K562 (cell line): Measurements from ENCODE around the gene SGMS1. TPM values are rescaled to one million over a fixed set of nuclear protein-coding genes. Genes with fewer than 3 reads are reported as not detected.

Experiments used
- FOXP1 ChIP-seq: sonication (generic); formaldehyde crosslinking; IDR thresholded peaks from 2 replicates; pipeline ENCODE4 v1.8.0; 2022; ENCODE audit warnings: mild to moderate bottlenecking, missing genetic modification reagents
- MAFG ChIP-seq: fragments of 450-650 bp; conservative IDR thresholded peaks from 2 replicates; pipeline ENCODE4 v1.6.1; 2016; ENCODE audit warnings: missing genetic modification characterization, missing compliant biosample characterization
- NFIC ChIP-seq: fragments of 450-650 bp; IDR thresholded peaks from 2 replicates; pipeline ENCODE4 v1.6.1; 2017; ENCODE audit warnings: mild to moderate bottlenecking, inconsistent platforms
- NFYB ChIP-seq: IDR thresholded peaks from 2 replicates; pipeline ENCODE4 v1.6.1; 2011; ENCODE audit warnings: mild to moderate bottlenecking, moderate library complexity; ENCODE audit not compliant: insufficient read length; ENCODE audit errors: extremely low read depth
- SUPT5H ChIP-seq: fragments of 450-650 bp; IDR thresholded peaks from 2 replicates; pipeline ENCODE4 v1.6.1; 2016
- TEAD4 ChIP-seq, 2 experiments: sonication (generic) in 1 of 2; formaldehyde crosslinking in 1 of 2; IDR thresholded peaks; 2 replicates each; pipeline versions ENCODE4 v1.6.1 to v1.8.0; 2012 to 2022; ENCODE audit warnings: borderline replicate concordance in 1 of 2, inconsistent platforms in 1 of 2, low read length in 1 of 2, mild to moderate bottlenecking in 1 of 2, missing genetic modification reagents in 1 of 2
- ZFPM2 ChIP-seq: fragments of 250-450 bp; sonication (Bioruptor Pico); IDR thresholded peaks from 2 replicates; pipeline ENCODE4 v1.5.1; 2022; ENCODE audit warnings: mild to moderate bottlenecking
- ZNF124 ChIP-seq: sonication (generic); formaldehyde crosslinking; IDR thresholded peaks from 2 replicates; pipeline ENCODE4 v1.8.1; 2022; ENCODE audit warnings: missing genetic modification reagents
- ZNF143 ChIP-seq: sonication (generic); formaldehyde crosslinking; IDR thresholded peaks from 2 replicates; pipeline ENCODE4 v1.9.0; 2022; ENCODE audit warnings: mild to moderate bottlenecking, missing genetic modification reagents
- polyA plus RNA-seq, 8 experiments: library from polyadenylated mRNA; depleted of rRNA in 4 of 8; stranded (reverse) in 5 of 8; unstranded in 3 of 8; fragments of >200 nt; fragmentation: Nextera tagmentation in 2 of 8; fragmentation: Illumina TruSeq in 1 of 8; extraction: Ambion mirVana in 2 of 8; extraction: Trizol in 1 of 8; gene quantifications; 2 replicates each; pipeline versions ENCODE4 v1.2.1 to v1.2.3, GENCODE V29; 2011 to 2014; ENCODE audit warnings: inconsistent platforms in 1 of 8, missing spikeins in 1 of 8
- total RNA-seq, 7 experiments: library from RNA; depleted of rRNA in 6 of 7; stranded (reverse); fragments of >200 nt in 6 of 7; fragmentation: Illumina TruSeq in 2 of 7; extraction: Trizol in 2 of 7; gene quantifications; 2 replicates each; pipeline versions ENCODE4 v1.2.1 to v1.2.3, GENCODE V29; 2011 to 2021; ENCODE audit warnings: low replicate concordance in 1 of 7
- TF ChIP-seq, protein P1 (sequence below), 2 experiments: fragments of 250-450 bp in 1 of 2; fragments of 450-650 bp in 1 of 2; sonication (Bioruptor Pico) in 1 of 2; IDR thresholded peaks; 2 replicates each; pipeline versions ENCODE4 v1.6.1 to v1.8.0; 2016 to 2021; ENCODE audit warnings: mild to moderate bottlenecking in 2 of 2, moderate library complexity in 2 of 2, missing compliant biosample characterization in 1 of 2, missing genetic modification characterization in 1 of 2
- TF ChIP-seq, protein P2 (sequence below): fragments of 450-650 bp; IDR thresholded peaks from 2 replicates; pipeline ENCODE4 v1.6.1; 2016; ENCODE audit warnings: missing biosample characterization, missing genetic modification characterization
- TF ChIP-seq, protein P3 (sequence below), 2 experiments: fragments of 200-800 bp in 1 of 2; sonication (Bioruptor generic) in 1 of 2; sonication (generic) in 1 of 2; formaldehyde crosslinking in 1 of 2; IDR thresholded peaks in 1 of 2; conservative IDR thresholded peaks in 1 of 2; 2 replicates each; pipeline versions ENCODE4 v1.5.0 to v1.6.1; 2016 to 2020; ENCODE audit warnings: missing compliant biosample characterization in 1 of 2, missing genetic modification characterization in 1 of 2, missing genetic modification reagents in 1 of 2
- TF ChIP-seq, protein P4 (sequence below), 3 experiments: fragments of 200-800 bp in 1 of 3; fragments of 250-450 bp in 1 of 3; fragments of 450-650 bp in 1 of 3; sonication (Bioruptor Pico) in 1 of 3; sonication (Bioruptor generic) in 1 of 3; formaldehyde crosslinking in 1 of 3; IDR thresholded peaks; 2 replicates each; pipeline versions ENCODE4 v1.6.1 to v1.8.0; 2016 to 2022; ENCODE audit warnings: mild to moderate bottlenecking in 2 of 3, missing genetic modification characterization in 2 of 3, missing compliant biosample characterization in 1 of 3, moderate library complexity in 1 of 3
- TF ChIP-seq, protein P5 (sequence below): fragments of 450-650 bp; formaldehyde crosslinking; IDR thresholded peaks from 2 replicates; pipeline ENCODE4 v1.4.0; 2022; ENCODE audit warnings: missing genetic modification characterization
- TF ChIP-seq, protein P6 (sequence below): fragments of 250-450 bp; sonication (Bioruptor Pico); IDR thresholded peaks from 2 replicates; pipeline ENCODE4 v1.4.0; 2020; ENCODE audit warnings: mild to moderate bottlenecking, moderate library complexity, borderline replicate concordance

SGMS1 gene
- total and polyA plus RNA-seq, 9 of the 15 experiments (the other 6 are each of a cell fraction or from before 2014, with no cell fraction given): 22.6 to 232 (median 82.2) TPM

DNA sequence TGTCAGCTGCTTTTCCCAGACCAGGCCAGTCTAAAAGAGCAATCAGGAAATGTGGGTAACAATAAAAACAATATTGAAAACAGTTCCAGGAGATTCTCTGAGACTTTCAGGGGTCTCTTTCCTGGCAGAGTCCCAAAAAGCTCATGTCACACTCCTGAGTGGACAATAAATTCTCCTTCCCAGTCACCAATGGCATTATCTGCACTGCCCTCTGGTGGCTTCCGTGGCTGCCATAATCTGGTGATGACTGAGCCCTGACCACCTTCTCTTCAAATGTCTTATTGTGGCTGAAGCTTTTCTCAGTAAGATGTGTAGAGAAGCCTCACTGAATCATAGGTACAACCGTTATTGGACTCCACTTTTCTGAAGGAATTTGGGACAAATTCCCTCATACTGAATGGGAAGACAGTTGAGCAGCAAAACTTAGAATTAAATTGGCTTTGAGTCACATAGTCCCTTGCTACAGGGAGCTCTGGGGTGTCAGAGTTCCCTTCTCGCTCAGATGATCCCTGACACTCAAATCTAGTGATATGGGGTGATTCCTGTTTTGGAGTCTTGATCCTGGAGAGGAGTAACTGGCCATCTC is 348.0 kb downstream of the SGMS1 start (continued):
- TF ChIP-seq, protein P1, sequence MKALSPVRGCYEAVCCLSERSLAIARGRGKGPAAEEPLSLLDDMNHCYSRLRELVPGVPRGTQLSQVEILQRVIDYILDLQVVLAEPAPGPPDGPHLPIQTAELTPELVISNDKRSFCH (CRISPR knock-in tag; IDR thresholded peaks at IDR 0.05): no peak
- TF ChIP-seq, protein P1 (tag; IDR thresholded peaks at IDR 0.05): no peak
- no peak for TF ChIP-seq NFYB
- peak; percentile 40; the same call in 1 of the 2 replicates for TF ChIP-seq TEAD4 (IDR thresholded peaks at IDR 0.05; ENCODE audit: low read length)
- no peak for TF ChIP-seq TEAD4 (CRISPR knock-in tag; IDR thresholded peaks at IDR 0.05; ENCODE audit: borderline replicate concordance)
- TF ChIP-seq, protein P2, sequence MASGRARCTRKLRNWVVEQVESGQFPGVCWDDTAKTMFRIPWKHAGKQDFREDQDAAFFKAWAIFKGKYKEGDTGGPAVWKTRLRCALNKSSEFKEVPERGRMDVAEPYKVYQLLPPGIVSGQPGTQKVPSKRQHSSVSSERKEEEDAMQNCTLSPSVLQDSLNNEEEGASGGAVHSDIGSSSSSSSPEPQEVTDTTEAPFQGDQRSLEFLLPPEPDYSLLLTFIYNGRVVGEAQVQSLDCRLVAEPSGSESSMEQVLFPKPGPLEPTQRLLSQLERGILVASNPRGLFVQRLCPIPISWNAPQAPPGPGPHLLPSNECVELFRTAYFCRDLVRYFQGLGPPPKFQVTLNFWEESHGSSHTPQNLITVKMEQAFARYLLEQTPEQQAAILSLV (tag): no peak
- TF ChIP-seq, protein P3, sequence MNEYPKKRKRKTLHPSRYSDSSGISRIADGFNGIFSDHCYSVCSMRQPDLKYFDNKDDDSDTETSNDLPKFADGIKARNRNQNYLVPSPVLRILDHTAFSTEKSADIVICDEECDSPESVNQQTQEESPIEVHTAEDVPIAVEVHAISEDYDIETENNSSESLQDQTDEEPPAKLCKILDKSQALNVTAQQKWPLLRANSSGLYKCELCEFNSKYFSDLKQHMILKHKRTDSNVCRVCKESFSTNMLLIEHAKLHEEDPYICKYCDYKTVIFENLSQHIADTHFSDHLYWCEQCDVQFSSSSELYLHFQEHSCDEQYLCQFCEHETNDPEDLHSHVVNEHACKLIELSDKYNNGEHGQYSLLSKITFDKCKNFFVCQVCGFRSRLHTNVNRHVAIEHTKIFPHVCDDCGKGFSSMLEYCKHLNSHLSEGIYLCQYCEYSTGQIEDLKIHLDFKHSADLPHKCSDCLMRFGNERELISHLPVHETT (CRISPR knock-in tag; conservative IDR thresholded peaks at IDR 0.05 in 1 of 2, IDR thresholded peaks at IDR 0.05 in 1 of 2): no peak
- no peak for TF ChIP-seq ZNF124 (CRISPR knock-in tag)
- TF ChIP-seq, protein P4, sequence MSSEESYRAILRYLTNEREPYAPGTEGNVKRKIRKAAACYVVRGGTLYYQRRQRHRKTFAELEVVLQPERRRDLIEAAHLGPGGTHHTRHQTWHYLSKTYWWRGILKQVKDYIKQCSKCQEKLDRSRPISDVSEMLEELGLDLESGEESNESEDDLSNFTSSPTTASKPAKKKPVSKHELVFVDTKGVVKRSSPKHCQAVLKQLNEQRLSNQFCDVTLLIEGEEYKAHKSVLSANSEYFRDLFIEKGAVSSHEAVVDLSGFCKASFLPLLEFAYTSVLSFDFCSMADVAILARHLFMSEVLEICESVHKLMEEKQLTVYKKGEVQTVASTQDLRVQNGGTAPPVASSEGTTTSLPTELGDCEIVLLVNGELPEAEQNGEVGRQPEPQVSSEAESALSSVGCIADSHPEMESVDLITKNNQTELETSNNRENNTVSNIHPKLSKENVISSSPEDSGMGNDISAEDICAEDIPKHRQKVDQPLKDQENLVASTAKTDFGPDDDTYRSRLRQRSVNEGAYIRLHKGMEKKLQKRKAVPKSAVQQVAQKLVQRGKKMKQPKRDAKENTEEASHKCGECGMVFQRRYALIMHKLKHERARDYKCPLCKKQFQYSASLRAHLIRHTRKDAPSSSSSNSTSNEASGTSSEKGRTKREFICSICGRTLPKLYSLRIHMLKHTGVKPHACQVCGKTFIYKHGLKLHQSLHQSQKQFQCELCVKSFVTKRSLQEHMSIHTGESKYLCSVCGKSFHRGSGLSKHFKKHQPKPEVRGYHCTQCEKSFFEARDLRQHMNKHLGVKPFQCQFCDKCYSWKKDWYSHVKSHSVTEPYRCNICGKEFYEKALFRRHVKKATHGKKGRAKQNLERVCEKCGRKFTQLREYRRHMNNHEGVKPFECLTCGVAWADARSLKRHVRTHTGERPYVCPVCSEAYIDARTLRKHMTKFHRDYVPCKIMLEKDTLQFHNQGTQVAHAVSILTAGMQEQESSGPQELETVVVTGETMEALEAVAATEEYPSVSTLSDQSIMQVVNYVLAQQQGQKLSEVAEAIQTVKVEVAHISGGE (CRISPR knock-in tag; IDR thresholded peaks at IDR 0.05): no peak
- TF ChIP-seq, protein P5, sequence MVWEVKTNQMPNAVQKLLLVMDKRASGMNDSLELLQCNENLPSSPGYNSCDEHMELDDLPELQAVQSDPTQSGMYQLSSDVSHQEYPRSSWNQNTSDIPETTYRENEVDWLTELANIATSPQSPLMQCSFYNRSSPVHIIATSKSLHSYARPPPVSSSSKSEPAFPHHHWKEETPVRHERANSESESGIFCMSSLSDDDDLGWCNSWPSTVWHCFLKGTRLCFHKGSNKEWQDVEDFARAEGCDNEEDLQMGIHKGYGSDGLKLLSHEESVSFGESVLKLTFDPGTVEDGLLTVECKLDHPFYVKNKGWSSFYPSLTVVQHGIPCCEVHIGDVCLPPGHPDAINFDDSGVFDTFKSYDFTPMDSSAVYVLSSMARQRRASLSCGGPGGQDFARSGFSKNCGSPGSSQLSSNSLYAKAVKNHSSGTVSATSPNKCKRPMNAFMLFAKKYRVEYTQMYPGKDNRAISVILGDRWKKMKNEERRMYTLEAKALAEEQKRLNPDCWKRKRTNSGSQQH (CRISPR knock-in tag): no peak
- TF ChIP-seq ZNF143 (CRISPR knock-in tag): no peak
- TF ChIP-seq NFIC: peak; percentile 92
- TF ChIP-seq FOXP1 (CRISPR knock-in tag): no peak
- no peak for TF ChIP-seq ZFPM2 (CRISPR knock-in tag)
- TF ChIP-seq SUPT5H: no peak
- TF ChIP-seq, protein P6, sequence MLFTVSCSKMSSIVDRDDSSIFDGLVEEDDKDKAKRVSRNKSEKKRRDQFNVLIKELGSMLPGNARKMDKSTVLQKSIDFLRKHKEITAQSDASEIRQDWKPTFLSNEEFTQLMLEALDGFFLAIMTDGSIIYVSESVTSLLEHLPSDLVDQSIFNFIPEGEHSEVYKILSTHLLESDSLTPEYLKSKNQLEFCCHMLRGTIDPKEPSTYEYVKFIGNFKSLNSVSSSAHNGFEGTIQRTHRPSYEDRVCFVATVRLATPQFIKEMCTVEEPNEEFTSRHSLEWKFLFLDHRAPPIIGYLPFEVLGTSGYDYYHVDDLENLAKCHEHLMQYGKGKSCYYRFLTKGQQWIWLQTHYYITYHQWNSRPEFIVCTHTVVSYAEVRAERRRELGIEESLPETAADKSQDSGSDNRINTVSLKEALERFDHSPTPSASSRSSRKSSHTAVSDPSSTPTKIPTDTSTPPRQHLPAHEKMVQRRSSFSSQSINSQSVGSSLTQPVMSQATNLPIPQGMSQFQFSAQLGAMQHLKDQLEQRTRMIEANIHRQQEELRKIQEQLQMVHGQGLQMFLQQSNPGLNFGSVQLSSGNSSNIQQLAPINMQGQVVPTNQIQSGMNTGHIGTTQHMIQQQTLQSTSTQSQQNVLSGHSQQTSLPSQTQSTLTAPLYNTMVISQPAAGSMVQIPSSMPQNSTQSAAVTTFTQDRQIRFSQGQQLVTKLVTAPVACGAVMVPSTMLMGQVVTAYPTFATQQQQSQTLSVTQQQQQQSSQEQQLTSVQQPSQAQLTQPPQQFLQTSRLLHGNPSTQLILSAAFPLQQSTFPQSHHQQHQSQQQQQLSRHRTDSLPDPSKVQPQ (CRISPR knock-in tag): no peak
- no peak for TF ChIP-seq MAFG (tag)
